Fibroblast of peridontal ligament (primary cell): ENCODE measurements around the gene MRPL36.

ENCODE experiments used
- DNase-seq: peaks from one replicate; pipeline ENCODE4 v3.0.0-alpha.2; 2010; ENCODE audit errors: extremely low read depth

The MRPL36 gene

DNA sequence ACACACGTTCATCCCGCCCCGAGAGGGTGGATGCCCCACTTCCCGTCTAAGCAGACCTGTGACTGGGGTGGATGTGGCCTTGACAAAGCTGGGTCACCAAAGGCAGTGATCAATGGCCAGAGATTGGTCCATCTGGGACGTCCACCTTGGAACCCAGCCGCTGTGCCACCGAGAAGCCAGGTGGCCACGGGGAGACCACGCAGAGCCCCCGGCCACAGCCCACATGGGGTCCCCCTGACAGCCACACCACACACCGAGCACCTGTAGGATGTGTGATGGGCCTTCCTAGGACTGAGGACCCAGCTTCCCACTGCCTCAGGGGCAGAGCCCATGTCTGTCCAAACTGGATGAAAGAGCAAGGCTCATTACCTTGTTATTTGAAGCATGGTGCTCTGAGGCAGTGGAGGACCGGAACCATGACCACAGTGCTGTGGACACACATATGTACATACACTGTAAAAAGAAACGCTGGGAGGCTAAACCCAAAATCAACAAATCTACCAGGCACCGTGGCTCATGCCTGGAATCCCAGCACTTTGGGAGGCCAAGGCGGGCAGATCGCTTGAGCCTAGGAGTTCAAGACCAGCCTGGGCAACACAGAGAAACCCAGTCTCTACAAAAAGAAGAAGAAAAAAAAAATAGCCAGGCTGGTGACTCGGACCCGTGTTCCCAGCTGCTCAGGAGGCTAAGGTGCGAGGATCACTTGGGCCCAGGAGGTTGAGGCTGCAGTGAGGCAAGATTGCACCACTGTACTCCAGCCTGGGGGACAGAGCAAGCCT lies 50.1 kb downstream of the MRPL36 start:
- DNase-seq, result no peak

DNA sequence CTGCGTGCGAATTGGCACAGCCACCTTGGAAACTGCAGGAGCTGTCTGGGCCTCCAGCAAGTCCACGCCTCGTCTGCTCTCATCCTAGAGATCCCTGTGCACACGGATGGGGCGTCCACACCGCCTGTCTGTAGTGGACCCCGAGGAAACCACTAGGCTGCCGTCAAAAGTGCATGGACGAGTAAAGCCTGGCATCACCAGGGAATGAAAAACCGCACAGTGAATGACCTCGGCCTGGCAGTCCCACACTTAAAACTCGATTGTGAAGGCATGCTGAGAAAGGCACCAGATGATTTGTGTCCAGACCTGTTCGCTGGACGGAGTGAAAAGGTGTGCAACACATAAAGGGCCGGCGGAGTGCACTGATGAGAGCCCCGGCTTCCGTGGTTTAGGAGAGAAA lies 50.8 kb downstream of the MRPL36 start:
- no peak for DNase-seq
